Right lobe of liver (tissue), 6 donors: ENCODE measurements around the gene CYP4F12. TPM values are rescaled to one million over a fixed set of nuclear protein-coding genes. Genes with fewer than 3 reads are reported as not detected.
A peak's percentile ranks its signal among the peaks of the same experiment; 100 is the strongest.
"Not testable (repeated sequence)": the region's sequence is repeated elsewhere in the genome, so short reads cannot be mapped to it uniquely, and the experiment has no call there.

Source experiments
- ATAC-seq, 4 donors: fragments of 200-7000 bp; cut with Tn5 transposase; one replicate each; pipeline ENCODE4 v1.9.1; 2020; ENCODE audit warnings: mild to moderate bottlenecking in 4 of 4, moderate library complexity in 4 of 4
- DNase-seq, 3 donors: peaks; one replicate each; pipeline ENCODE4 v3.0.0-alpha.2; 2020
- H3K27ac ChIP-seq, 3 donors: fragments of 200-600 bp; one replicate each; pipeline ENCODE4 v1.8.0; 2022
- H3K27me3 ChIP-seq, 2 donors: fragments of 200-600 bp; one replicate each; pipeline ENCODE4 v1.8.0; 2022
- H3K36me3 ChIP-seq, 4 donors: fragments of 200-600 bp; sonication (generic) in 1 of 4; one replicate each; pipeline versions ENCODE4 v1.5.1 to v1.8.0; 2017 to 2022; ENCODE audit warnings: control low read depth in 1 of 4
- H3K4me1 ChIP-seq, 4 donors: fragments of 200-600 bp; sonication (generic) in 1 of 4; one replicate each; pipeline versions ENCODE4 v1.5.1 to v1.8.0; 2017 to 2022; ENCODE audit warnings: control low read depth in 1 of 4
- H3K4me3 ChIP-seq, 3 donors: fragments of 200-600 bp; one replicate each; pipeline ENCODE4 v1.8.0; 2022
- H3K9me3 ChIP-seq, 4 donors: fragments of 200-600 bp; sonication (generic) in 1 of 4; one replicate each; pipeline versions ENCODE4 v1.5.1 to v1.8.0; 2017 to 2022; ENCODE audit warnings: control low read depth in 1 of 4
- CTCF ChIP-seq, 4 donors: fragments of 200-600 bp in 3 of 4; fragments of 450-650 bp in 1 of 4; IDR thresholded peaks; one replicate each; pipeline versions ENCODE4 v1.5.1 to v1.8.0; 2016 to 2022; ENCODE audit warnings: antibody characterized with exemption in 4 of 4, mild to moderate bottlenecking in 2 of 4
- POLR2A ChIP-seq: fragments of 450-650 bp; IDR thresholded peaks from one replicate; pipeline ENCODE4 v1.6.1; 2017; ENCODE audit warnings: antibody characterized with exemption, mild to moderate bottlenecking
- WGBS: methylation state at CpG from one replicate; pipeline ENCODE4 v1.1.6; 2018; ENCODE audit warnings: low coverage, low lambda C conversion rate; ENCODE audit not compliant: insufficient coverage; ENCODE audit errors: missing lambda C conversion rate; 5-methylcytosine and 5-hydroxymethylcytosine counted together
- intact Hi-C, 2 donors: fragments of 100-400 bp; cut with DNase I; formaldehyde crosslinking; loops; one replicate each; pipeline versions ENCODE4 v1.11.2 to v1.14.1; 2022
- total RNA-seq, 6 experiments: library from RNA; depleted of rRNA in 2 of 6; stranded (reverse); fragments of >200 nt in 2 of 6; fragmentation: NEBNext Ultra II Directional in 3 of 6; extraction: Animal tissue kit (Norgen Biotek cat#: 25700) in 3 of 6; gene quantifications; one replicate each; pipeline versions ENCODE4 v1.1.0 to v1.2.4, GENCODE V29; 2016 to 2023
- donor health status: DM: no; HTN: yes; CAD: no.
- donor health status: DM: no; HTN: no; CAD: no.
- donor health status: DM: no; HTN: no; CAD: no.
- donor health status: DM: no; HTN: yes; CAD: no.
- donor health status: DM: no; HTN: yes; CAD: no.

CYP4F12 gene
- total RNA-seq, 6 experiments from 2014 or later: 21.9 to 95.5 (median 45.3) TPM

GRCh38 chr19:15675560-15675959 lies 2.7 kb downstream of the CYP4F12 start:
- TF ChIP-seq CTCF (IDR thresholded peaks at IDR 0.05) (no peak), POLR2A (no peak)
- H3K9me3 ChIP-seq: no peaks in the 10 kb centered on the region
- peaks cover 0 to 37% (median 7%) of the 10 kb centered on the region in 4 donors for H3K4me1 ChIP-seq
- H3K4me3 ChIP-seq: no peak overlapping the region
- H3K36me3 ChIP-seq: peaks cover 0 to 6% (median 0%) of the 10 kb centered on the region in 4 donors
- intact Hi-C loops: loop anchor here in 1 of 2 donors (5.0 kb wide), 1 partner anchor 102 kb away; no protein-coding TSS in a partner anchor
- ATAC-seq: no peak
- no peak overlapping the region for H3K27ac ChIP-seq
- no peaks in the 10 kb centered on the region for H3K27me3 ChIP-seq
- DNase-seq: no peak
- 57% methylated on average over 2 of the region's 3 CpGs for WGBS

- ATAC-seq (no peak), DNase-seq (no peak)
- Histone ChIP-seq H3K27me3 (no peaks in the 10 kb centered on the region), H3K4me3 (no peak overlapping the region), H3K36me3 (peaks cover 0 to 19% (median 3%) of the 10 kb centered on the region in 4 donors), H3K4me1 (peaks cover 0 to 41% (median 13%) of the 10 kb centered on the region in 4 donors), H3K27ac (no peak overlapping the region), H3K9me3 (no peaks in the 10 kb centered on the region)
- intact Hi-C loops: loop anchor here in 1 of 2 donors (5.0 kb wide), 1 partner anchor 98 kb away; no protein-coding TSS in a partner anchor
- WGBS: 19% methylated on average over 4 of the region's 4 CpGs
- TF ChIP-seq POLR2A (no peak), CTCF (IDR thresholded peaks at IDR 0.05) (no peak)
Observed at GRCh38 chr19:15679089-15679488, 6.2 kb downstream of the CYP4F12 start.

GRCh38 chr19:15679865-15680264 lies 7.0 kb downstream of the CYP4F12 start:
- peak; percentile 7 to 50 (median 10) for ATAC-seq
- H3K27ac ChIP-seq: peak overlapping the region in 2 of 3 donors; percentile 68 to 89

DNA sequence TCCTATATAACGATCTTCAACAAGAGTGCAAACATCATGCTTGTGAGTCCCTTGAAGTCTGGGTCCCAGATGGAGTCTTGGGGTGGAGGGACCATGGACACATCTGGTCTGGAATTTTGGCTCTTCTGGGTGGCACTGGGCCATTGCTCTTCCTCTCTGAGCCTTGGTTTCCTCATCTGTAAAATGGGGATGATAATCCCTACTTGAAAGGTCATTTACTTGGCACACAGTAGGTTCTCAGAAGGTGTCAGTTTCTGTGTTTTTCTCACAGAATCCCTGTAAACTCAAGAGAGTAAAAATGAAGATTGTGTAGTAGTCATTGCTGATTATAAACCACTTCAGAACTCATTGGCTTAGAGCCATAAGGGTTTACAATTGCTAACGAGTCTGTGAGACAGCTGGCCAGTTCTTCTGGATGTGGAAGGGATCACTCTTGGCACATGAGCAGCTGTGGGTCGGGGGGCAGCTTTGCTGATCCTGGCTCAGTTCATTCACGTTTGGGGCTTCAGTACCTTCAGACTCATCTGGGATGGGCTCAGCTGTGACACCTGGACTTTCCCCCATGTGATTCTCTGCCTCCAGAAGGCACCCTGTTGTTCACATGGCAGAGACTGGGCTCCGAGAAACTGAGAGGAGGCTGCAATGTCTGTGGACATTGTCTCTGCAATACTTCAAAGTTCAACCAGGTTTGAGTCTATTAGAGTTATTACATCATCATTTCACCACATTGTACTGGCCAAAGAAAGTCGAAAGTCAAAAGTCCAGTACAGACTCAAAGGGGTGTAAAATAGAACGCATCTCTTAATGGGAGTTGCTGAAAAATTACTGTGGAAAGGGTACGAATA lies 7.8 kb downstream of the CYP4F12 start:
- Histone ChIP-seq H3K4me1 (peaks cover 0 to 36% (median 13%) of the 10 kb centered on the region in 4 donors), H3K9me3 (no peaks in the 10 kb centered on the region), H3K27ac (peak overlapping the region in 2 of 3 donors; percentile 68 to 89), H3K36me3 (peaks cover 0 to 34% (median 11%) of the 10 kb centered on the region in 4 donors), H3K4me3 (peak overlapping the region in 1 of 3 donors; percentile 14), H3K27me3 (no peaks in the 10 kb centered on the region)
- TF ChIP-seq CTCF (IDR thresholded peaks at IDR 0.05) (no peak), POLR2A (no peak)
- intact Hi-C loops: no loop called here
- peak; percentile 93 to 96 (median 94) for ATAC-seq
- DNase-seq: peak; percentile 52 to 85 (median 79)
- WGBS: 16% methylated on average over 6 of the region's 8 CpGs

More at GRCh38 chr19:15679865-15680264, 7.0 kb downstream of the CYP4F12 start:
- not testable (repeated sequence) for DNase-seq, H3K4me3 ChIP-seq, H3K27me3 ChIP-seq, H3K9me3 ChIP-seq
- Histone ChIP-seq H3K4me1 (peaks cover 0 to 36% (median 13%) of the 10 kb centered on the region in 4 donors), H3K36me3 (peaks cover 0 to 25% (median 7%) of the 10 kb centered on the region in 4 donors)
- WGBS: 37% methylated on average over 2 of the region's 4 CpGs
- intact Hi-C loops: loop anchor here in 1 of 2 donors (5.0 kb wide), 1 partner anchor 97 kb away; no protein-coding TSS in a partner anchor

- WGBS: 92% methylated on average over 8 of the region's 10 CpGs
- DNase-seq (no peak), ATAC-seq (no peak)
- Histone ChIP-seq H3K4me1 (peaks cover 0 to 32% (median 13%) of the 10 kb centered on the region in 4 donors), H3K36me3 (peaks cover 0 to 47% (median 12%) of the 10 kb centered on the region in 4 donors), H3K27ac (no peak overlapping the region), H3K9me3 (no peaks in the 10 kb centered on the region), H3K4me3 (no peak overlapping the region), H3K27me3 (no peaks in the 10 kb centered on the region)
- intact Hi-C loops: no loop called here
- TF ChIP-seq POLR2A (no peak), CTCF (IDR thresholded peaks at IDR 0.05) (no peak)
Observed at GRCh38 chr19:15683411-15683810, 10.5 kb downstream of the CYP4F12 start.
